GM21529 (cell line): ENCODE data around the gene PLCB4.

Source experiments
- ATAC-seq: cut with Tn5 transposase; IDR thresholded peaks from one replicate; pipeline ENCODE4 v1.9.1; 2021; ENCODE audit not compliant: unreplicated experiment

PLCB4 gene

DNA sequence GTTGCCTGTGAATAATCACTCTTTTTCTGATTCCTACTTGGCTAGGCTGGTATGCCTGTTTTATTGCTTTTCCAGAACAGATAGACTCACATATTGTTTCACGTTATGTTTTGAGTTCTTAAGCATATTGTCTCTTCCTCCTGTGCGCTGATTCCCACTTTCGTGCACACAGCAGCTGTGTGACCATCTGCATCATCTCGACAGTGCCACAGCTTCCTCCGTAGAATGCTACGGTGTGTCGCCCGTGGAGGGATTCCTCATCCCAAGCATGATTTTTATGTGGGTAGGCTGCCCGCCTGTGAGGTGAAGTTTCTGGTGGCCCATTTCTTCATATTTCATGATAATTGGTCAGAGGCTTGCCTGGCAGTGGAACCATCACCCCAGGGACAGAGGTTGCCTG, 31.8 kb downstream of the PLCB4 start:
- no peak for ATAC-seq

GRCh38 chr20:9102456-9102855, 33.6 kb downstream of the PLCB4 start:
- no peak for ATAC-seq

DNA sequence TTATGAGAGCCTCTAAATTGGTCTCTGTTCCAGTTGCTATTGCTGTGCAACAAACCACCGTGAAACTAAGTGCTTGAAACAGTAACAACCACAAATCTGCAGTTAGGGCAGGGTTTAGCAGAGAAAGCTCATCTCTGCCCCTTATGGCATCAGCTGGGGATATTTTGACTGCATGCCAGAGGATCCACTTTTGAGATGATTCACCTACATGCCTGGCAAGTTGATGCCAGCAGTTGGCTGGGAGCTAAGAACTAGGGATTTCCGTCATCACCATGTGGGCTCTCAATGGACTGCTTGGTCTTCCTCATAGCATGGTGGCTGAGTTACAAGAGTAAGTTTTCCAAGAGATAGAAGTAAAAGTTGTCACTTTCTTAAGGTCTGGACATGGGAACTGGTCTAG, 35.1 kb downstream of the PLCB4 start:
- no peak for ATAC-seq

DNA sequence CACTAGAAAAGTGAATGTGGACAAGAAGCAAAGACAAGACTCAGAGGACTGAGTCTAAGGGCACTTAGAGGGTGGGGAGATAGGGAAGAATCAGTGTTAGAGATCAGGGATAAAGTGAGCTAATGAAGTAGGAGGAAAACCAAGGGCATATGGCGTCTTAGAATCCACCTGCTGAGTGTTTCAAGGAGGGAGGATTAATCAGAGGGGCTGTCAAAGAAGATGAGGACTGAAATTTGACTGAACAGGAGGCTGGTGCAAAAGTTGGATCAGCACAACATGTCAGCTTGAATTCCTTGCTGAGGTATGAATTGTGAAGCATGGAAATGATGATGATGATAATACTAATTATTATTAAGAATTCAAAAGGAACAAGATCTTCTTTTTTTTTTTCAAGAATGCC, 39.4 kb downstream of the PLCB4 start:
- no peak for ATAC-seq

GRCh38 chr20:9109566-9109965, 40.7 kb downstream of the PLCB4 start:
- no peak for ATAC-seq

- no peak for ATAC-seq
Observed at GRCh38 chr20:9110365-9110764, 41.5 kb downstream of the PLCB4 start.

GRCh38 chr20:9110916-9111432, 42.1 kb downstream of the PLCB4 start:
- no peak for ATAC-seq

DNA sequence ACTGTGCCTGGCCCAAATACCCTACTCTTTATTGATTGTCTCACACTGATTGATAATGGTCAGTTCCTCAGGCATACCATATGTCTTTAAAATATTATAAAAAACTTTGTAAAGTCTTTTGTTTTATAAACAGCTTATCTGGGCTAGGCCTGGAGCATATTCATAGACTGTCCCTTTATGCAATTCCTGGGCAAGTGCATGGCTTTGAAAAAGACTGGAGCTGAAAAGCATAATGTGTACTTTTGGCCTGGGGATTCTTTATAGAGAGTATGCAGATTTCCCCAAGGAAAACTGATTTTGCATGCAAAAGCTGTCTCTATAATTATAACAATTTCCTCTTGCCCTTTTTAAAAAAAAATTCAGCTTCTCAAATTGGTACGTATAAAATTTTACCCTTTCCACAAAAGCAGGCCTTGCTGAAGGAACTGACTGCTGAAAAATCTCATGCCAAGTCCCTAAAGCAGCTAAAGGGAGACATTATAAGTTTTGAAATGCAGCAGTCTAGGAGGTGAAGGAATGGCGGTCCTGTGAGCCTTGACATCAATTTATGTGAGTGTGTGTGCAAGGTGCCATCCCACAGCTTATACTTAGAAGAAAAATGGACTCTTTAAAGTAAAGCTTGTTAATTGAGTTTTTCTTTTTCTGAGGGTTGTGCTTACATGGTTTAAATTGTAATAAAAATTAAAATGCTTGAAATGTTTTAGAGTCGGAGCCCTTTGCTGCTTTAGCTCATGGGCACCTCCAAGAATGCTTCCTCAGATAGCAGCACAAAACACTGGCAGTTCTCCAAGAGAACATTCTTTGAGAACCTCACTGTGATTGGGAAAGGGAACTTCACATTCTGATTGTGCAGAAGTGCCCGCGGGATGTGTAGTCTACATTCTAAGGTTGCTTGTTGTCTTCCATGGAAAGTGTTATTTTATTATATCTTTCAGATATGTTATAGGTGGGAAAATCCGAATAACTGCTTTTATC, 43.9 kb downstream of the PLCB4 start:
- ATAC-seq = no peak

DNA sequence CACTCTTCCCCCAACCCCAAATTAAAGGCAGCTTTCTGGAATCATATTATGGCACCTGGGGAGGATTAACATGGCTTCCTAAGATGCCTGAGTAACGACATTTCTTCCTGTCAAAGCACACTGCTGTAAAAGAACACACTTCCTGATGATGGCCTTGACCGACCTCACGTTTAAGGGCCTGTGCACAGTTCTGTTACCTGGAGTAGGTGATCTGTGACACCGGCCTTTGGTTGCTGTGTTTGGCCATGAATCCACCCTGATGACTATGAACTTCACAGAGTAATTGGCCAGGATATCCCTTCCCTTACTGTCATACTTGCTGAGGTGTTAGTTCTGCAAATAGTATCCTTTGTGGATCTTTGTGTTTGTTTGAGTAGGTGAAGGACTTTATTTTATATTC, 45.8 kb downstream of the PLCB4 start:
- no peak for ATAC-seq

- ATAC-seq = no peak
Observed at GRCh38 chr20:9117548-9117947, 48.7 kb downstream of the PLCB4 start.

GRCh38 chr20:9119776-9120175, 50.9 kb downstream of the PLCB4 start:
- no peak for ATAC-seq

GRCh38 chr20:9121211-9121610, 52.3 kb downstream of the PLCB4 start:
- no peak for ATAC-seq

DNA sequence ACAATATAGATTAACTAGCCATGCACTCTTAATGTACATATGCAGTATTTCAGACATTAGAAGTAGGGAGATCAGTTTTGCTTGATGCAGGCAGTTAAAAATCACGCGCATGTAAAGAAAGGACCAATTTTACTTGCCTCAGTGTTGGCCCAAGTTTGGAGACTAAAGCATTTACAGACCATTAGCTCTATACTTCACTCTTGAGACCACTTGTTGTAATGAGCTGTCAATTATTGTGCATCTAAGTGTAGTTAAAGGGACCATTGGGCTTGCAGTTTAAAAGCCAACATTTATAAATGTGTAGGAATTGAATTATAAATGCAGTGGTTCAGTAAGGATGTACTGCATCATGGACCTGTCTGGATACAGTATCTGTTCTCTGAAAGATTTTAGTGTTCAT, 53.7 kb downstream of the PLCB4 start:
- ATAC-seq = no peak

GRCh38 chr20:9126527-9126926, 57.6 kb downstream of the PLCB4 start:
- no peak for ATAC-seq

DNA sequence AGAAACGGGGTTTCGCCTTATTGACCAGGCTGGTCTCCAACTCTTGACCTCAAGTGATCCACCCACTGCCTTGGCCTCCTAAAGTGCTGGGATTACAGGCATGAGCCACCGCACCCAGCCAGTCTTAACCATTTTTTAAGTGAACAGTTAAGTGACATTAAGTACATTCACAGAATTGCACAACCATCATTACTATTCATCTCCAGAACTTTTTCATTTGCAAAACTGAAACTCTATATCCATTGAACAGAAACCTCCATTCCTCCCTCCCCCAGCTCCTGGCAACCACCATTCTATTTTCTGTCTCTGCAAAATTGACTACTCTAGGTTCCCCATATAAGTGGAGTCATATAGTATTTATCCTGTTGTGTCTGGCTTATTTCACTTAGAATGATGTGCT, 59.7 kb downstream of the PLCB4 start:
- ATAC-seq = no peak

- ATAC-seq = no peak
Observed at GRCh38 chr20:9129756-9130155, 60.9 kb downstream of the PLCB4 start.

GRCh38 chr20:9130521-9130920, 61.6 kb downstream of the PLCB4 start:
- no peak for ATAC-seq

DNA sequence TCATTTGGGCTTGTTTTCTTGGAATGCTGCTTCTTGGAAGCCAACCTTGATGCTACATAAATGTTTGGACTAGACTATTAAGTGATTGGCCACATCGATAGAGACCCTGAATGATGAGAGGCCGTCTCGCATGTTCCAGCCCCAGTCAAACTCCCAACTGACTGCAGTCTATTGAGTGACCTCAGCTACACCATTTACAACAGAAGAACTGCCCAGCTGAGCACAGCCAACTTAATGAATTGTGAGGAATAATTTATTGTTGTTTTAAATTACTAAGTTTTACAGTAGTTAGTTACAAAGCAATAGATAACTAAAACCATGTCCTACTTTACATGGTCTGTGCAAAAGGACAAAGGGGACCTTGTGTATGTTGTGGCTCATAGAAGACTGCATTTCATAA, 63.0 kb downstream of the PLCB4 start:
- no peak for ATAC-seq

GRCh38 chr20:9134346-9134745, 65.5 kb downstream of the PLCB4 start:
- no peak for ATAC-seq

- no peak for ATAC-seq
Observed at GRCh38 chr20:9136114-9136513, 67.2 kb downstream of the PLCB4 start.

DNA sequence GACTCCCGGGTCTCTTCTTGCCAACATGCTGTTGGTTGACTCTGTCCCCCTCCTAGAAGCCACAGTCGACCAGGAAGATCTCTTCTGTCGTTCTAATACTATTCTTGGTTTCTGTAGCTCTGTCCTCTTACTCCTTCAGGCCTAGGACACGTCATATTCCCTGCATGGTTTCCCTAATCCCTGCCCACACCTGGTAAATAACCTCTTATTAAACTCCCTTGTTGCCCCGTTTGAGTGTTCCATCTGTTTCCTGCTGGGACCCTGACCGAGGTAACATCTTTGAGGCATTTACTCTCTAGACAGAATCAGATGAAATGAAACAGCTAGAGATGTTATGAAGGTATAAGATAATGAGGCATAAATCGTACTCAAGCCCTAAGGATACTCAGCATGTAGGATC, 68.1 kb downstream of the PLCB4 start:
- ATAC-seq = no peak

- no peak for ATAC-seq
Observed at GRCh38 chr20:9139106-9139833, 70.4 kb downstream of the PLCB4 start.
